Activated naive CD8-positive, alpha-beta T cell treated with anti-CD3 and anti-CD28 coated beads for 36 hours (primary cell): Measurements from ENCODE around the gene NME3. TPM values are rescaled to one million over a fixed set of nuclear protein-coding genes. Genes with fewer than 3 reads are reported as not detected.

Source experiments
- DNase-seq: peaks from one replicate; pipeline ENCODE4 v3.0.0; 2021
- H3K27ac Mint-ChIP-seq: one replicate; pipeline ENCODE4 v1.8.0; 2022; ENCODE audit warnings: mild to moderate bottlenecking, moderate library complexity, mixed read lengths
- H3K27me3 Mint-ChIP-seq: one replicate; pipeline ENCODE4 v1.8.0; 2022; ENCODE audit warnings: mild to moderate bottlenecking, mixed read lengths
- H3K36me3 Mint-ChIP-seq: one replicate; pipeline ENCODE4 v1.8.0; 2021; ENCODE audit warnings: mild to moderate bottlenecking, mixed read lengths
- H3K4me1 Mint-ChIP-seq: one replicate; pipeline ENCODE4 v1.8.0; 2021; ENCODE audit warnings: mixed read lengths
- H3K4me3 Mint-ChIP-seq: one replicate; pipeline ENCODE4 v1.8.0; 2022; ENCODE audit warnings: mild to moderate bottlenecking, moderate library complexity, mixed read lengths
- H3K9me3 Mint-ChIP-seq: one replicate; pipeline ENCODE4 v1.8.0; 2022; ENCODE audit warnings: mixed read lengths
- total RNA-seq, 2 experiments: library from RNA; stranded (reverse); gene quantifications; one replicate each; pipeline ENCODE4 v1.2.3, GENCODE V29; 2021

Gene NME3
- total RNA-seq, 2 experiments from 2014 or later: 24.5 to 24.9 TPM

GRCh38 chr16:1769402-1770300, 1.7 kb downstream of the NME3 start:
- peaks cover 3% of the 10 kb centered on the region for H3K27me3 Mint-ChIP-seq

DNA sequence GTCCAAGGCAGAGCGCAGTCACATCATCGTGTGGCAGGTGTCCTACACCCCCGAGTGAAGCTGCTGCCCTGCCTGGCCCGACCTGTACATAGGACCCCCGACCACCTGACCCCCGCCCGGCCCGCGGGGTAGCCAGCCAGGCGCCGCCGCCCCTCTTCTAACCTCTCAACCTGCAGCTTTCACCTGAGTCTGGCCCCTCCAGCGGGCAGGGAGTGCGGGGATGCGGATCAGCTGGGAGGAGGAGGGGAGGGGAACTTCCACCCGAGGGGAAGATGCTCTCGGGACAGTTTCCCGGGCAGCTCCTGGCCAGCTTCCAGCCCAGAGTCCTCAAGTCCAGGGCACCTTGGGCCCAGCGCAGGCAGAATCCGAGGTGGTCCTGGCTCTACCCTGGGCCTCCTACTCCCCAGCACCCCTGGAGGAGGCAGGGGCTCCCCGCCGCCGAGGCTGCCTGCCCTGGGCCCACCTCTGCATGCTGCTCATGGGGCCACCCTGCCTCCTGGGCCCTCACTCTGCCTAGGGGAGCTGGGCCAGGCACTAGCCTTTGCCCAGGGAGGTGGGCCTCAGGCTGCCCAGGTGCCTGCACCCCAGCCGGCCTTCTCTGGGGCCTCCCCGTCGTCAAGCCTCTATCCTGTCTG, 2.5 kb downstream of the NME3 start:
- H3K4me3 Mint-ChIP-seq: no peak overlapping the region
- H3K4me1 Mint-ChIP-seq: peaks cover 8% of the 10 kb centered on the region
- peaks cover 3% of the 10 kb centered on the region for H3K27me3 Mint-ChIP-seq
- H3K9me3 Mint-ChIP-seq: no peaks in the 10 kb centered on the region
- no peak for DNase-seq
- no peak overlapping the region for H3K27ac Mint-ChIP-seq
- H3K36me3 Mint-ChIP-seq: peaks cover 16% of the 10 kb centered on the region

More at GRCh38 chr16:1769402-1770300, 1.7 kb downstream of the NME3 start:
- DNase-seq: no peak
- H3K4me1 Mint-ChIP-seq: peaks cover 10% of the 10 kb centered on the region
- peak overlapping the region; percentile 76 for H3K4me3 Mint-ChIP-seq
- H3K27ac Mint-ChIP-seq: peak overlapping the region; percentile 79
- no peaks in the 10 kb centered on the region for H3K9me3 Mint-ChIP-seq
- H3K36me3 Mint-ChIP-seq: peaks cover 16% of the 10 kb centered on the region

DNA sequence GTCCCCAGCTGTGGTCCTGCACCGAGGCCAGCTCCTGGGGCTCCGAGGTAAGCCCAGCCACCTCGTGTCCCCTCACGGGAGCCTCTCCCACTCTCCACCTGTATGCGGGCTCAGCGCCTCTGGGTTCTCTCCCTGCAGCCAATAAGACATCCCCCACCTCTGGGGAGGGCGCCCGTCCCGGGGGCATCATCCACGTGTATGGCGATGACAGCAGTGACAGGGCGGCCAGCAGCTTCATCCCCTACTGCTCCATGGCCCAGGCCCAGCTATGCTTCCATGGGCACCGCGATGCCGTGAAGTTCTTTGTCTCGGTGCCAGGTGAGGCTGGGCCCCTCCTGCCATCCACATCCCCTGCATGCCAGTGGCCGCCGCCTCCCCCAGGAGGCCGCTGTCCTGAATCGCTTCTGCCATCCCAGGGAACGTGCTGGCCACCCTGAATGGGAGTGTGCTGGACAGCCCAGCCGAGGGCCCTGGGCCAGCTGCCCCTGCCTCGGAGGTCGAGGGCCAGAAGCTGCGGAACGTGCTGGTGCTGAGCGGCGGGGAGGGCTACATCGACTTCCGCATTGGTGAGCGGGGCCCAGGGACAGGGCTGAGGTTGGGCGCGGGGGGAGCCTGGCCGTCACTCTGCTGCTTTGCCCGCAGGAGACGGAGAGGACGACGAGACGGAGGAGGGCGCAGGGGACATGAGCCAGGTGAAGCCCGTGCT, 3.1 kb downstream of the NME3 start:
- no peak overlapping the region for H3K4me3 Mint-ChIP-seq
- H3K27me3 Mint-ChIP-seq: peaks cover 3% of the 10 kb centered on the region
- no peak overlapping the region for H3K27ac Mint-ChIP-seq
- DNase-seq: no peak
- peaks cover 16% of the 10 kb centered on the region for H3K36me3 Mint-ChIP-seq
- peaks cover 7% of the 10 kb centered on the region for H3K4me1 Mint-ChIP-seq
- no peaks in the 10 kb centered on the region for H3K9me3 Mint-ChIP-seq

DNA sequence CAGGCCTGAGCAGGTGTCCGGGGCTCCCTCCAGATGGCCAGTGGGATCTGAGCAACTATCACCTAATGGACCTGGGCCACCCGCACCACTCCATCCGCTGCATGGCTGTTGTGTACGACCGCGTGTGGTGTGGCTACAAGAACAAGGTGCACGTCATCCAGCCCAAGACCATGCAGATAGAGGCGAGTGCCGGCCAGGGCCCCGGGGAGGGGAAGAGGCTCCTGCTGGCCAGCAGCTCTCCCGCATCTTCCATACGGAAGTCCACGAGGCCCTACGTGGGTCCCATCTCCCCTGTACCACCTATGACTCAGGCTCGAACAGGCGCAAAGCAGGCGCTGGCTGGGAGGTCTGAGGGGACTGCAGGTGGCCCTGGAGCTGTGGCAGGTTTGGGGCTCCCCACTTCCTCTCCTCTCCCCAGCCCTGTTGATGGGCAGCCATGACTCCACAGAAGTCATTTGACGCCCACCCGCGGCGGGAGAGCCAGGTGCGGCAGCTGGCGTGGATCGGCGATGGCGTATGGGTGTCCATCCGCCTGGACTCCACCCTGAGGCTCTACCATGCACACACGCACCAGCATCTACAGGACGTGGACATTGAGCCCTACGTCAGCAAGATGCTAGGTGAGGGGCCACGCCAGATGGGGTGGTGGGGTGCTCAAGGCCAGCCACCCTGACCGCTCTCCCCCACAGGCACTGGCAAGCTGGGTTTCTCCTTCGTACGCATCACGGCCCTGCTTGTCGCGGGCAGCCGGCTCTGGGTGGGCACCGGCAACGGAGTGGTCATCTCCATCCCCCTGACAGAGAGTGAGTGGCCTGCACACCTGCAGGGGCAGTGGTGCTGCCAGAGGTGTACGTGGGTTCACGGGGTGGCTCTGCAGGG, 4.0 kb downstream of the NME3 start:
- H3K27ac Mint-ChIP-seq: no peak overlapping the region
- H3K4me1 Mint-ChIP-seq: peaks cover 7% of the 10 kb centered on the region
- H3K9me3 Mint-ChIP-seq: no peaks in the 10 kb centered on the region
- no peak overlapping the region for H3K4me3 Mint-ChIP-seq
- peaks cover 3% of the 10 kb centered on the region for H3K27me3 Mint-ChIP-seq
- H3K36me3 Mint-ChIP-seq: peaks cover 14% of the 10 kb centered on the region
- no peak for DNase-seq

DNA sequence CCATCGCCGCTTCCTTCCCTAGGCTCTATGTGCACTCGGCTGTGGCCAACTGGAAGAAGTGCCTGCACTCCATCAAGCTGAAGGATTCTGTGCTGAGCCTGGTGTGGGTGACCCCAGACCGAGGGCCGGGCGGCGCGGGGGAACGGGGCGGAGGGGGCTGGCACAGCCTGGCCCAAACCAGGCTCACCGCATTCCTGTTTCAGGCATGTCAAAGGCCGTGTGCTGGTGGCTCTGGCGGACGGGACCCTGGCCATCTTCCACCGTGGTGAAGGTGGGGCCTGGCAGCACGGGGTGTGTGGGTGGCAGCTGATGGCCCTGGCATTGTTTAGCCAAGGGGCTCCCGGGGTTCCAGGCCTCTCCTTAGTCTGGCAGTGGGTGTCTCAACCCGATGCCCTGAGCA, 4.6 kb downstream of the NME3 start:
- H3K4me3 Mint-ChIP-seq: no peak overlapping the region
- DNase-seq: no peak
- peaks cover 8% of the 10 kb centered on the region for H3K36me3 Mint-ChIP-seq
- H3K27me3 Mint-ChIP-seq: no peaks in the 10 kb centered on the region
- H3K27ac Mint-ChIP-seq: no peak overlapping the region
- H3K4me1 Mint-ChIP-seq: peaks cover 5% of the 10 kb centered on the region
- H3K9me3 Mint-ChIP-seq: no peaks in the 10 kb centered on the region

DNA sequence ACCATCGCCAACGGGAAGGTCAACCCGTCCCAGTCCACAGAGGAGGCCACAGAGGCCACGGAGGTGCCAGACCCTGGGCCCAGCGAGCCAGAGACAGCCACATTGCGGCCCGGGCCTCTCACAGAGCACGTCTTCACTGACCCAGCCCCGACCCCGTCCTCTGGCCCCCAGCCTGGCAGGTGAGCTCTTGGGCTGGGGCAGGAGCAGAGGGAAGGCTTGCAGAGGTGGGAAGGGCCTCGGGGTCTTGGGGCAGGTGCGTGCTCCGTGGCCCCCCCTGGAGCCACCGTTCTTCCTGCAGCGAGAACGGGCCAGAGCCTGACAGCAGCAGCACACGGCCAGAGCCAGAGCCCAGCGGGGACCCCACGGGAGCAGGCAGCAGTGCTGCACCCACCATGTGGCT, 5.1 kb downstream of the NME3 start:
- H3K27me3 Mint-ChIP-seq: no peaks in the 10 kb centered on the region
- peaks cover 7% of the 10 kb centered on the region for H3K36me3 Mint-ChIP-seq
- H3K27ac Mint-ChIP-seq: no peak overlapping the region
- no peak overlapping the region for H3K4me3 Mint-ChIP-seq
- H3K4me1 Mint-ChIP-seq: peaks cover 5% of the 10 kb centered on the region
- no peak for DNase-seq
- H3K9me3 Mint-ChIP-seq: no peaks in the 10 kb centered on the region

DNA sequence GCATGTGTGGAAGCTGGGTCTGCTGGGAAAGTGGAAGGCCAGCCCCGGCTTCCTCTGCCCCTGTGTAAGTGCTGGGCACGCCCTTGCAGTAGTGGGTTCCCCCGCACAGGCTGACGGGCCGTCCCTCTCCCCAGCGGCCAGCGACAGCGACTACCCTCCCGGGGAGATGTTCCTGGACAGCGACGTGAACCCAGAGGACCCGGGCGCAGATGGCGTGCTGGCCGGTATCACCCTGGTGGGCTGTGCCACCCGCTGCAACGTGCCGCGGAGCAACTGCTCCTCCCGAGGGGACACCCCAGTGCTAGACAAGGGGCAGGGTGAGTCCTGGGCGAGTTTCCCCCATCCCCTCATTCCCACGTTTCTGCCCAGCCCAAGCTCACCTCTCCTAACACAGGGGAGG, 5.5 kb downstream of the NME3 start:
- Mint-ChIP-seq H3K9me3 (no peaks in the 10 kb centered on the region), H3K4me3 (no peak overlapping the region), H3K27me3 (no peaks in the 10 kb centered on the region), H3K4me1 (peaks cover 5% of the 10 kb centered on the region), H3K36me3 (peaks cover 7% of the 10 kb centered on the region), H3K27ac (no peak overlapping the region)
- no peak for DNase-seq

GRCh38 chr16:1764971-1765370, 6.4 kb downstream of the NME3 start:
- Mint-ChIP-seq H3K4me3 (no peak overlapping the region), H3K9me3 (no peaks in the 10 kb centered on the region), H3K27ac (no peak overlapping the region), H3K4me1 (peaks cover under 1% of the 10 kb centered on the region), H3K36me3 (peaks cover 2% of the 10 kb centered on the region), H3K27me3 (no peaks in the 10 kb centered on the region)
- DNase-seq: no peak

DNA sequence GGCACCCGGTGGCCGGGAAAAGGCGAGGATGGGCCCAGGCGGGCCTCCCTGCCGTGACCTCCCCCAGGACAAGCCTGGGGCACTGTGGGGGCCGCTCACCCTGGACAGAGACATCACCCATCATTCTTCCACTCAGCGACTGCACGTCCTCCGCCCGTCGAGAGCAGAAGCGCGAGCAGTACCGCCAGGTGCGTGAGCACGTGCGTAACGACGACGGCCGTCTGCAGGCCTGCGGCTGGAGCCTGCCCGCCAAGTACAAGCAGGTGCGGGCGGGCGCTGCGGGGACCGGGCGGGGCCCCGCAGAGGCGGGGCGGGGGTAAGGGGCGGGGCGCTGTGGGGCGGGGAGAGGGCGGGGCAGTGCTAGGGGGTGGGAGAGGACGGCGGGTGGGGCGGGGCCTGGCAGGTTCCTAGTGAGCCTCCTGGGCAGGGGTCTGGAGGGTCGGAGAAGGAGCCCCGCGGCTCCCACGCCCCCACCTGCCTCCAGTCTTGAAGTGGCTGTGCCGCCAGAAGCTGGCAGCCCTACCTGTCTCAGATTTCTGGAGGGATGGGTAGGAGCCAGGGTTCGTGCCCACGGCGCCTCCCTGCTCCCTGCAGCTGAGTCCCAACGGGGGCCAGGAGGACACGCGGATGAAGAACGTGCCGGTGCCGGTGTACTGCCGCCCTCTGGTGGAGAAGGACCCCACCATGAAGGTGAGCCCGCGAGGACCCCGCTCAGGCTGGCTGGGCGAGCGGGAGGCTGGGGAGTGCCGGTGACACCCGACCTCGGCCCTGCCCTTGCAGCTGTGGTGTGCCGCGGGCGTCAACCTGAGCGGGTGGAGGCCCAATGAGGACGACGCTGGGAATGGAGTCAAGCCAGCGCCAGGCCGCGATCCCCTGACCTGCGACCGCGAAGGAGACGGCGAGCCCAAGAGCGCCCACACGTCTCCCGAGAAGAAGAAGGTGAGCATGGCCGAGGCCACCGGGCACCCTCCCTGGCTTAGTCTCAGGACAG, 7.5 kb downstream of the NME3 start:
- DNase-seq: no peak
- Mint-ChIP-seq H3K9me3 (no peaks in the 10 kb centered on the region), H3K27me3 (no peaks in the 10 kb centered on the region), H3K36me3 (peaks cover 2% of the 10 kb centered on the region), H3K27ac (no peak overlapping the region), H3K4me1 (no peaks in the 10 kb centered on the region), H3K4me3 (no peak overlapping the region)

- H3K9me3 Mint-ChIP-seq: no peaks in the 10 kb centered on the region
- DNase-seq: no peak
- H3K27me3 Mint-ChIP-seq: no peaks in the 10 kb centered on the region
- no peak overlapping the region for H3K4me3 Mint-ChIP-seq
- peaks cover 2% of the 10 kb centered on the region for H3K36me3 Mint-ChIP-seq
- H3K4me1 Mint-ChIP-seq: no peaks in the 10 kb centered on the region
- H3K27ac Mint-ChIP-seq: no peak overlapping the region
Measured at GRCh38 chr16:1762879-1763520, 8.3 kb downstream of the NME3 start.

GRCh38 chr16:1762196-1762878, 9.0 kb downstream of the NME3 start:
- peaks cover 3% of the 10 kb centered on the region for H3K4me1 Mint-ChIP-seq
- H3K4me3 Mint-ChIP-seq: no peak overlapping the region
- no peaks in the 10 kb centered on the region for H3K36me3 Mint-ChIP-seq
- H3K27ac Mint-ChIP-seq: no peak overlapping the region
- no peaks in the 10 kb centered on the region for H3K27me3 Mint-ChIP-seq
- no peak for DNase-seq
- H3K9me3 Mint-ChIP-seq: no peaks in the 10 kb centered on the region

DNA sequence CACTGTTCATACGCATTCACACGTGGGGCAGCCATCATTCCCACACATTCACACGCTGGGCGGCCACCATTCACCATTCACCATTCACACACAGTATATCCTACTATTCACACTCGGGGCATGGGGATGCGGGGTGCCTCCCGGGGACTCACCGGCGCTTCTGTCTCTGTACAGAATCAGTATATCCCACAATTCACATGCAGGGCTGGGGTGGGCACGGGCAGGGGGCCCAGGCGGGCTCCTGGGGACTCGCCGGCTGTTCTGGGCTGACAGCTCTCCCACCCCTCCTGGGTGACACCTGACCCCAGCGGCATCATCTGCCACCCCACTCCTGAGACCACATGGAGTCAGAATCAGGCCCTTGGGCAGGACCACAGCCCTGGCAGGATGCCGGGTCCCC, 9.6 kb downstream of the NME3 start:
- no peak for DNase-seq
- no peaks in the 10 kb centered on the region for H3K27me3 Mint-ChIP-seq
- no peak overlapping the region for H3K27ac Mint-ChIP-seq
- H3K4me1 Mint-ChIP-seq: peaks cover 8% of the 10 kb centered on the region
- H3K9me3 Mint-ChIP-seq: no peaks in the 10 kb centered on the region
- H3K36me3 Mint-ChIP-seq: no peaks in the 10 kb centered on the region
- no peak overlapping the region for H3K4me3 Mint-ChIP-seq

DNA sequence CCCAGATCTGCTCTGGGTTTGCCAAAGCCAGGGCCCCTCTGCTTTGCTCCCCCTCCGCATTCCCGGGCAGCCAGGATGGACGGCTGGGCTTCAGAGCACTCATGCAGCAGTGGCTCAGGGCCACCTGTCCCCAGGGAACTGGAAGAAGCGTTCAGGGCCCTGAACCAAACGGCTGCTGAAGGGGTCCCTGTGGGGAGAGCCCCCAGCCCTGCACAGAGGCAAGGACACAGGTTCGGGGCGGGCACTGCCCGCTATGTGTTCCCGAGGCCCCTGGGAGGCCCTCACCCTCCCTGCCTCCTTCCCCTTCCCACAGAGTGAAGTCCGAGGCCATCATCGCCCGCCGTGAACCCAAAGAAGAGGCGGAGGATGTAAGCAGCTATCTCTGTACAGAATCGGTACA, 10.4 kb downstream of the NME3 start:
- Mint-ChIP-seq H3K9me3 (no peaks in the 10 kb centered on the region), H3K27ac (no peak overlapping the region), H3K27me3 (no peaks in the 10 kb centered on the region), H3K4me3 (no peak overlapping the region), H3K36me3 (no peaks in the 10 kb centered on the region), H3K4me1 (peaks cover 10% of the 10 kb centered on the region)
- DNase-seq: no peak
